T-helper 17 cell (primary cell): ENCODE results near the gene CAMK2A. TPM values are rescaled to one million over a fixed set of nuclear protein-coding genes. Genes with fewer than 3 reads are reported as not detected.
A peak's percentile ranks its signal among the peaks of the same experiment; 100 is the strongest.

ENCODE experiments used
- ATAC-seq: fragments of 150-1000 bp; cut with Tn5 transposase; 2 replicates; pipeline ENCODE4 v1.10.0; 2021; ENCODE audit warnings: mild to moderate bottlenecking, moderate library complexity
- DNase-seq, 3 donors: peaks; one replicate each; pipeline versions ENCODE4 v3.0.0 to v3.0.0-alpha.2; 2020 to 2021
- H3K9me3 ChIP-seq: one replicate; pipeline ENCODE4 v1.7.0; 2013; ENCODE audit warnings: low read length, mild to moderate bottlenecking; ENCODE audit not compliant: control insufficient read depth, poor library complexity, severe bottlenecking
- H3K27ac Mint-ChIP-seq: one replicate; pipeline ENCODE4 v1.8.0; 2022; ENCODE audit warnings: mild to moderate bottlenecking, moderate library complexity, mixed read lengths
- H3K27me3 Mint-ChIP-seq: one replicate; pipeline ENCODE4 v1.8.0; 2022; ENCODE audit warnings: mixed read lengths
- H3K36me3 Mint-ChIP-seq: one replicate; pipeline ENCODE4 v1.8.0; 2022; ENCODE audit warnings: low read depth, mixed read lengths
- H3K4me1 Mint-ChIP-seq: one replicate; pipeline ENCODE4 v1.8.0; 2022; ENCODE audit warnings: mild to moderate bottlenecking, mixed read lengths
- H3K4me3 Mint-ChIP-seq: one replicate; pipeline ENCODE4 v1.8.0; 2022; ENCODE audit warnings: mild to moderate bottlenecking, moderate library complexity, mixed read lengths
- total RNA-seq, 4 donors: library from RNA in 2 of 4; stranded (reverse) in 2 of 4; gene quantifications; one replicate each; pipeline ENCODE4 v1.2.3 and lab custom pipeline; 2022 to 2026

The CAMK2A gene
- total RNA-seq, 2 donors from 2014 or later = not detected

DNA sequence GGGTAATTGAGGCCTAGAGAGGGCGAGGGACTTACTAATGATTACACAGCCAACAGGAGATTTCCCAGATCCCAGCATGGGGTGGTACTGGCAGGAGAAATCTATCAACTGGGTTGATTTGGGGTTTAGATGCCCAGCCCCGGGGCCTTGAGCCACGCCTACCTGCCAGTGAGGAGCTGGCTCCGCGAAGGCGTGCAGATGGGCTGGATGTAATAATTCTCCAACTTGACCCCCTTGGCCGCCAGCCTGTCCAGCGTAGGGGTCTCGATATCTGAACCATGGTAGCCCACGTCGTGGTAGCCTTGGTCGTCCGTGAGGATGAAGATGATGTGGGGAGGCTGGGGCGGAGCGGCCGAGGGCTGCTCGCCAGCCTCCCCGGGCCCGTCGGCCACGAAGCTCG lies 12.3 kb upstream of the CAMK2A start:
- ATAC-seq (no peak), DNase-seq (no peak)
- Mint-ChIP-seq H3K27ac (no peak overlapping the region), H3K4me1 (peaks cover 11% of the 10 kb centered on the region), H3K36me3 (peaks cover 2% of the 10 kb centered on the region), H3K27me3 (peaks cover 53% of the 10 kb centered on the region), H3K4me3 (peak overlapping the region; percentile 19)
- no peaks in the 10 kb centered on the region for H3K9me3 ChIP-seq

DNA sequence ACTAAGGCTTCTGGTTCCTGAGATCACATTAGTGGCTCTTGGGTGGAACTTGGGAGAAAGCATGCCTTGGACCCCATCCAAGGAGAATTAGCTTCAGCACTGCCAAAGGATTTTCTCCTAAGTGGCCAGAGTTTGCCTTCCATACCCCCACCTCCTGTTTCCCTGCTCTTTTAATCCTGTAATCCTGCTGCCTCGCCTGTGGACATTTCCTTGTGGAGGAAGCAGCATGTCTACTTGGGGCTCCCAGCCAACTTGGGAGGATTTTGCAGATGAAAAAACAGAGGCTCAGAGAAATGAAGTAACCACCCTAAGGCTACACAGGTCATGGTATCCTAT lies 11.6 kb upstream of the CAMK2A start:
- peaks cover 9% of the 10 kb centered on the region for H3K4me1 Mint-ChIP-seq
- peaks cover 2% of the 10 kb centered on the region for H3K36me3 Mint-ChIP-seq
- H3K27ac Mint-ChIP-seq = no peak overlapping the region
- ATAC-seq = no peak
- peaks cover 56% of the 10 kb centered on the region for H3K27me3 Mint-ChIP-seq
- no peak for DNase-seq
- no peaks in the 10 kb centered on the region for H3K9me3 ChIP-seq
- no peak overlapping the region for H3K4me3 Mint-ChIP-seq

DNA sequence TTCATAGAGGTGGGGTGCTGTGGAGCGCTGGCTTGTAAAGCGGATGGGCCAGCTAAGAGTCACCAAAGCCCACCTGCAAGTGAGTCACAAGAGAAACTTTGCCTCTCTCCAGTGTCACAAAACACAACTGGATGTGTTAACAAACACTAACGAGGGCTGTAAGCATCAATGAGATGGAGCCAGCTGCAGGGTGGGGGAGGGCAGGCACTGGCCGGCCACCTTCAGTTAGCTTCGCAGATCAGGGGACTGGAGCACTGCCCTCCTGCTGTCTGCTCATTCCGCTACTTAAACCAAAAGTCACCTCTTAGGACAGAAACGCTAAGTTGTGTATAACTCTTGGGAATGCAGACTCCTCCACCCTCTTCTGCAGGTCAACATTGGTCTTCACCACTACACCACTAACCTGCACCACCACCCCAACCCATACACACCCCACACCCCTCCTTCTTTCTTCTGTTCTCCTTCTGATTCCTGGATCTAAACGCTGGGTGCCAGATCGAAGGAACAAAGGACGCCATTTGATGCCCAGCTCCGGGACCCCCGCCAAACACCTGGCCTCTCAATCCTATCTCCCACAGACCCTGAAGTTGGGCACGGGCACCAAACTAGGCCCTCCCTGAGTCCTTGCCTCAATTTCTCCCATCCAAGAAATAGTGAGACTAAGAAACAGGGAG lies 11.1 kb upstream of the CAMK2A start:
- Mint-ChIP-seq H3K4me1 (peaks cover 10% of the 10 kb centered on the region), H3K27ac (no peak overlapping the region), H3K4me3 (no peak overlapping the region), H3K36me3 (peaks cover 2% of the 10 kb centered on the region), H3K27me3 (peaks cover 58% of the 10 kb centered on the region)
- no peak for ATAC-seq
- DNase-seq = no peak
- H3K9me3 ChIP-seq = no peaks in the 10 kb centered on the region

DNA sequence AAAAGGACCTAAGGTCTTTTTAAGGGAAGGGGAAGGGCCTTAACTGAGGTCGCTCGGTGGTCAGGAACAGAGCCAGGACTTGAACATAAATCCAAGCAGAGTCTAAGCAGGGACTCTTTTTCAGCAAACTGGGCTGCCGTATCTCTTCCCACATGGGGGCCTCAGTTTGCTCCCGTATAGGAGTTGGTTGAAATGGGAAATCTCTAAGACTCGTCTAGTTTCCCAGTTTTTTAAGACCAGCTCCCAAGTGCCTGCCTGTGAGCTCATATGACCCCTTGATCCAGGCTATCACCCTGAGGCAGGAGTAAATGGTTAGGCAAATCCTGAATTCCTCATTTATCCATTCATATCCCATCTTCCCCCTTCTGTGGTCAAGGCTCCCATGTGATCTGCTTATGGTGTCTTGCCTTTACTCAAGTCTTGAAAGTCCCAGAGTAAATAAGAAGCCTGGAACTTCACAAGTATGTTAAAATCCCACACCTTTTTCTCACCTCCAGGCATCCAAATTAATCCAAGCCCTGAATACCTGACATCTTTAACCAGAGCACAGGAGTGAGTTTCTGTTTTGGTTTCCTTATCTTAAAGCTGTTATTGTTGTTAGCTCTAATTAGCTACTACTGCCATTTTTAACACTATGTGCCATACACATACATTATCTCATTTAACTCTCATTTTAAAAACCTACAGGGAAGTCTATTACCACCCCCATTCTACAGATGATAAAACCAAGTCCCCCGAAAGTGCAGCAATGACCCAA lies 10.2 kb upstream of the CAMK2A start:
- ATAC-seq (no peak), DNase-seq (no peak)
- H3K27ac Mint-ChIP-seq = no peak overlapping the region
- H3K9me3 ChIP-seq = no peaks in the 10 kb centered on the region
- H3K4me1 Mint-ChIP-seq = peaks cover 6% of the 10 kb centered on the region
- H3K4me3 Mint-ChIP-seq = no peak overlapping the region
- peaks cover 2% of the 10 kb centered on the region for H3K36me3 Mint-ChIP-seq
- H3K27me3 Mint-ChIP-seq = peaks cover 52% of the 10 kb centered on the region

DNA sequence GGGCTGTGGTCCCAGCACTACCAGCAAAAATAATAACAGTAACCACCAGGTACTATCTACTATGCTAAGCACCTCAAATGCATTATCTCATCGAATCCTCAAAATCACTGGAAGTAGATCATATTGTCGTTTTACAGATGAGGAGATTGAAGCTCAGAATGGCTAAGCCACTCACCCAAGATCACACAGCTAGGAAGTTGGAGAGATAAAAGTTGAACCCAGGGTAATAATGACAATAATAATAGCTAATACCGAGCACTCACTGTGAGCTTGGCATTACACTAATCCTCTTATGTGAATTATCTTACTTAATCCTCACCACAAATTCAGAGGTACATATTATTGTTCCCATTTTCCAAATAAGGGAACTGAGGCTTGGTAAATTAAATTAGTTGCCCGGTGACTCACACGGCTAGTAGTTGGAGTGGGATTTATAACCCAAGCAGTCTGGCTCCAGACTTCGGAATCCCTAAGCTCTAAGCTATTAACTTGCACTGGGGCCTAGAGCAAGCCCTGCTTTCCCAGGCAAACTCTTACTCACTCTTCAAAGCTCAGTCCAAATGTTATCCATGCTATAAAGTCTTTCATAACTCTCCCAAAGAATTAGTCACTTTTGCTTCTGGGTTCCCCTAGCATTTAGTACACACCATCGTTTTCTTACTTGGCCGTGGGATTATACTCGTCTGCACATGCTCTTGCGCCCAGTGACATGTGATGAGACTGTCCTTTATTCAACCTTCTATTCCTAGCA lies 9.3 kb upstream of the CAMK2A start:
- no peak overlapping the region for H3K27ac Mint-ChIP-seq
- no peak for ATAC-seq
- no peaks in the 10 kb centered on the region for H3K9me3 ChIP-seq
- H3K27me3 Mint-ChIP-seq = peaks cover 46% of the 10 kb centered on the region
- DNase-seq = no peak
- H3K4me1 Mint-ChIP-seq = peaks cover 6% of the 10 kb centered on the region
- H3K4me3 Mint-ChIP-seq = no peak overlapping the region
- H3K36me3 Mint-ChIP-seq = peaks cover 2% of the 10 kb centered on the region

DNA sequence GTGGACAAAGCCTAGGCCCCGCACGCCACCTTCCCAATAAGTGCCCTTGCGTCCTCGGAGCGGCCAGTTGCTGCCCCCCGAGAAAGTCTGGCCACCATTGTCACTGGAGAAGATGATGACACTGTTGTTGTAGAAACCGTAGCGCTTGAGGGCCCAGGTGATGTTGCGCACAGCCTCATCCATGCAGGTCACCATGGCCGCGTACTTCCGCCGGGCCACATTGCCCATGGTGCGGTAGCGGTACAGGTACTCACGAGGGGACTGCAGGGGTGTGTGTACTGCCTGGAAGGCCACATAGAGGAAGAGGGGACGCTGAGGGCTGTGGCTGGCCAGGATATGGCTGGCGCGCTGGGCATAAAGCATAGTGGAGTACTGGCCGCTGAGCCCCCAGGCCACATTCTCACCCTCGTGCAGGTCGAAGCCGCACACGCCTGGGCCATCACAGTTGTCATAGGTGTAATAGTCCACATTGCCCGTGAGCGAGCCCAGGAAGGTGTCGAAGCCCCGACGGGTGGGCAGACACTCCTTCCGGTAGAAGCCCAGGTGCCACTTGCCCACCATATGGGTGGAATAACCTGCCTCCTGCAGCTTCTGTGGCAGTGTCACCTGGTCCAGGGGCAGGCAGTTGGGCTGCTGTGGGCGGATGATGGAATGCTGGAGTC lies 8.5 kb upstream of the CAMK2A start:
- Mint-ChIP-seq H3K27ac (no peak overlapping the region), H3K4me1 (peaks cover 6% of the 10 kb centered on the region), H3K36me3 (peaks cover 2% of the 10 kb centered on the region), H3K27me3 (peaks cover 43% of the 10 kb centered on the region), H3K4me3 (no peak overlapping the region)
- DNase-seq (no peak), ATAC-seq (no peak)
- no peaks in the 10 kb centered on the region for H3K9me3 ChIP-seq

DNA sequence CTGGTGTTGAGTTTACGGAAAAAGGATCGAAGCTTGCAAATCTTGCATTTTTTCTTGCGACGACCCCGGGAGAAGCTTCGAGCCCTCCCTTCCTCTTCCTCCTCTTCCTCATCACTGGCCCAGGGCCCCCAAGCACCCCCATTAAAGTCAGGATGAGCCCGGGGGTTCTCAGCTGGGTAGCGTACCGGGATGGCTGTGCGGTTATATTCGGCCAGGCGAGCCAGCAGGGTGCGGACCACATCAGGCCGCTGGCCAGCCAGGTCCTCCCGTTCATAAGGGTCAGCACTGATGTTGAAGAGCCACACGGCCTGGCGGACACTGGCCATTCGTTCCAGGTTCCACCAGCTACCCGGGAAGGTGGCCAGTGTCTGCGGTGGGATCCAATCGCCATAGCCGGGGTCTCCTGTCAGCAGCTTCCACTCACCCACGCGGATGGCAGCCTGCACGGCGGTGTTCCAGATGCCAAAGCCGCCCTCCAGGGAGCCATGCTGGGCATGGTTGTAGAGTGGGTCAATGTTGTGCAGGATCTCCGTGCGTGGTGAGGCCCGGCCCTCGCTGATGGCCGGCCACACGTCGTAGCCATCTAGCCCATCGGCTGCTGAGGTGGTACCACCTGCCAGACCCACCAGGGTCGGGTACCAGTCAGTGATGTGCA lies 7.8 kb upstream of the CAMK2A start:
- peaks cover 6% of the 10 kb centered on the region for H3K4me1 Mint-ChIP-seq
- H3K4me3 Mint-ChIP-seq = no peak overlapping the region
- H3K27ac Mint-ChIP-seq = no peak overlapping the region

DNA sequence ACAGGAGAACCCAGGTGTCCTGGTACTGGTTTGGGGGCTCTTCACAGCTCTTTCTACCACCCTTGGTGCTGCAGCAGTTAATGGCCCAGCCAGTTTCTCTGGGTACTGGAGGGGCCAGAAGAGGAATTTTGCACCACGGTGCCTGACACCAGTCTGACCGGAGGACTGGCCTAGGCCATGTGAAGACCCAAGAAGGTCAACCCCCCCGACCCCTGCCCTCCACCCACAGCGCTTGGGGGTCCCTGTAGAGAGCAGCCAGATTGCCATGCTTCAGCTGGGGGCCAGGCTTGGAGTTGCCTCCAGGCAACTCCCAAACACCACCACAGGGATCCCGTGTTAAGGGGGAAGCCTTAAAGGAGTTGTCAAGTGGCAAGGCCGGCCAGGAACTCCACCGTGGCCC lies 6.9 kb upstream of the CAMK2A start:
- Mint-ChIP-seq H3K4me1 (peaks cover 3% of the 10 kb centered on the region), H3K36me3 (no peaks in the 10 kb centered on the region), H3K27me3 (peaks cover 46% of the 10 kb centered on the region), H3K4me3 (no peak overlapping the region), H3K27ac (no peak overlapping the region)
- DNase-seq = no peak
- no peak for ATAC-seq
- H3K9me3 ChIP-seq = no peaks in the 10 kb centered on the region

More for the DNA sequence above, 7.8 kb upstream of the CAMK2A start:
- ATAC-seq (no peak), DNase-seq (no peak)
- no peaks in the 10 kb centered on the region for H3K9me3 ChIP-seq
- peaks cover 49% of the 10 kb centered on the region for H3K27me3 Mint-ChIP-seq
- peaks cover 2% of the 10 kb centered on the region for H3K36me3 Mint-ChIP-seq

DNA sequence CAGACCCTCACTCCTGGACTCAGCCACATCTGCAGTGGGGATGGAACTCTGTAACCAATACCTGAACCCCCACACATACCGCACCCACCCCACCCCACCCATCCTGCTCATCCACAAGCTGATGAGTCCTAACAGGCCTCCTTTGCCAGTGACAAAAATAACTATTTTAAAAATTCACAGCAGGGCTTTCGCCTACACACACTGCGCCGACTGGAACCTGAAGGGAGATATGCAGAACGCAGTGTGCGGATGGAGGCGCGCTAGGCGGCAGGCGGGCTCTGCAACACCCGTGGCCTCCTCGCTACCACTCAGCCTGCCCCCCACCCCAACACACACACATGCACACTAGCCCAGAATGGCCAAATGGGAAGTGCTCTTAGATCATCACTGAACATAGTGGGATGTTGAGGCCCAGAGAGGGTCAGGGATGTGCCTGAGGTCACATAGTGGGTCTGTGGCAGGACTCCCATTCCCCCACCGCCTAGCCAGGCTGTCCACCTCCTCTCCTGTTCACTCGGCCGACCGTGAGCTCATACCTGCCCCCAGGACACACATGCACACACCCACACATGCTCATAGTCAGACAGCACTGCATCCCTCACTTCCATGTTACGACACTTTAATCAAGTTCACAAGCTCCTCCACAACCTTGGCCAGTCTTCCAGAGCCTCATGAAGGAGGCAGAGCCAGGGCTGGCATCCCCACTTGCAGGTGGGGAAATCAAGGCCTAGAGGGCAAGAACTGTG lies 6.3 kb upstream of the CAMK2A start:
- peaks cover 40% of the 10 kb centered on the region for H3K27me3 Mint-ChIP-seq
- no peaks in the 10 kb centered on the region for H3K36me3 Mint-ChIP-seq
- no peak overlapping the region for H3K27ac Mint-ChIP-seq
- DNase-seq = no peak
- H3K9me3 ChIP-seq = no peaks in the 10 kb centered on the region
- no peak for ATAC-seq
- H3K4me1 Mint-ChIP-seq = peaks cover 3% of the 10 kb centered on the region
- H3K4me3 Mint-ChIP-seq = no peak overlapping the region

DNA sequence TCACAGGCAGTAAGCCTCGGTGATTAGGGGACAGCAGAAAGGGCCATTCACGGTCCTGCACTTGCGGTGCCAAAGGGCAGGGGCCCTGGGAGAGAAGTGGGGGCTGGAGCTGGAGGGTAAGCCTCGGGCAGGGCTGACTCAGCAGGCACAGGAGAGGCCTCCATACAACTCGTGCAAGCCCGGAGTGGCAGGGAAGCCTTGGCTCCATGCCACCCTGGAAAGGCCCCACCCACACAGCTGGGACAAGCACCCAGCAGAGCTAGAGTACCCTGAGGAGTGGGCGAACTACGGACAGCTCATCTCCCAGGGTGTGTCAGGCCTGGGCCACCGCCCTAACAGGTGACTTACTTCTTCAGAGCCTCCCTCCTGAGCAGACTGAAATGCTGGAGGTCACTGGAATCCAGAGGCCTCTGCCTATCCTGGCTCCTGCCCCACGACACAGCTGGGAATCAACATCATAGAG lies 5.6 kb upstream of the CAMK2A start:
- no peak overlapping the region for H3K27ac Mint-ChIP-seq
- peaks cover 37% of the 10 kb centered on the region for H3K27me3 Mint-ChIP-seq
- peaks cover 3% of the 10 kb centered on the region for H3K4me1 Mint-ChIP-seq
- no peak for ATAC-seq
- no peaks in the 10 kb centered on the region for H3K9me3 ChIP-seq
- DNase-seq = no peak
- H3K36me3 Mint-ChIP-seq = peaks cover 2% of the 10 kb centered on the region
- H3K4me3 Mint-ChIP-seq = no peak overlapping the region

DNA sequence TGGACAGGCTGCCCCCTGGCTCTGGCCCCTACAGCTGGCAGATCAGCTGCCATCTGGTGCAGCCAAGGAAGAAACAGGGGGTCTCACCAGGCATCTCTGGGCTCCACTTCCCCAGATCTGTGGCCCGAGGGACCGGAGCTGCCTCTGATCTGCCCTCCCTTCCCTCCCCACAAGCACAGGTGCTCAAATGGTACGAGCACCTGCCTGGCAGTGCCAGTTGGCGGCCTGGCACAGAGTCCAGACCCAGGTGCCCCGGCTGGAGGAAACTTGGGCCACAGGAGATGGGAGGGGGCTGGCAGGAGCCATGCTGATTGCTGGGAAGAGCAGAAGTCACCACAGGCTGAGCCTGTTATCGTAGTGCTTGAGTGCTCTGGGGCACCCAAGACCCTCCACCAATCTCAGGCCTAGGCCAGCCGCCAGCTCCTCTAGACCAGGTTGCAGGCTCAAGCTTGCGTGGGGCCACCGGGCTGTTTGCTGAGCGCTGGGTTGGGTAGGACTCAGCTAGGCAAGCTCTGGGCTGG lies 5.0 kb upstream of the CAMK2A start:
- H3K9me3 ChIP-seq = no peaks in the 10 kb centered on the region
- ATAC-seq (no peak), DNase-seq (no peak)
- H3K4me1 Mint-ChIP-seq = peaks cover 6% of the 10 kb centered on the region
- no peak overlapping the region for H3K4me3 Mint-ChIP-seq
- peaks cover 37% of the 10 kb centered on the region for H3K27me3 Mint-ChIP-seq
- no peak overlapping the region for H3K27ac Mint-ChIP-seq
- H3K36me3 Mint-ChIP-seq = peaks cover 2% of the 10 kb centered on the region
